Neural crest cell (in vitro differentiated cells): ENCODE results near the gene NPRL2. TPM values are rescaled to one million over a fixed set of nuclear protein-coding genes. Genes with fewer than 3 reads are reported as not detected.

Experiments
- DNase-seq: peaks from one replicate; pipeline ENCODE4 v3.0.0; 2021; ENCODE audit warnings: low read depth, mixed read lengths, low spot score
- H3K27ac Mint-ChIP-seq: one replicate; pipeline ENCODE4 v1.8.0; 2021; ENCODE audit warnings: mild to moderate bottlenecking, mixed read lengths; ENCODE audit not compliant: unreplicated experiment
- H3K27me3 Mint-ChIP-seq: 2 replicates; pipeline ENCODE4 v1.8.0; 2021; ENCODE audit warnings: low read depth, mild to moderate bottlenecking, mixed read lengths
- H3K36me3 Mint-ChIP-seq: 2 replicates; pipeline ENCODE4 v1.8.0; 2021; ENCODE audit warnings: low read depth, mild to moderate bottlenecking, mixed read lengths
- H3K4me1 Mint-ChIP-seq: 2 replicates; pipeline ENCODE4 v1.8.0; 2021; ENCODE audit warnings: mixed read lengths
- H3K4me3 Mint-ChIP-seq: one replicate; pipeline ENCODE4 v1.8.0; 2021; ENCODE audit warnings: mild to moderate bottlenecking, mixed read lengths
- H3K9me3 Mint-ChIP-seq: 2 replicates; pipeline ENCODE4 v1.8.0; 2021; ENCODE audit warnings: mixed read lengths
- CTCF ChIP-seq: fragments of 200-600 bp; sonication (generic); conservative IDR thresholded peaks from 2 replicates; pipeline ENCODE4 v1.5.0; 2021; ENCODE audit warnings: antibody characterized with exemption, mild to moderate bottlenecking
- total RNA-seq: library from RNA; stranded (reverse); gene quantifications from 2 replicates; pipeline ENCODE4 v1.2.1, GENCODE V29; 2021

The NPRL2 gene
- total RNA-seq, 1 donor from 2014 or later = 30.6 TPM

GRCh38 chr3:50356553-50356952 is 6.0 kb upstream of the NPRL2 start:
- Mint-ChIP-seq H3K9me3 (no peaks in the 10 kb centered on the region), H3K4me1 (peaks cover 41% of the 10 kb centered on the region), H3K27me3 (no peaks in the 10 kb centered on the region), H3K36me3 (no peaks in the 10 kb centered on the region), H3K4me3 (peak overlapping the region; percentile 93), H3K27ac (no peak overlapping the region)
- TF ChIP-seq CTCF = no peak
- DNase-seq = no peak

GRCh38 chr3:50355829-50356552 is 5.4 kb upstream of the NPRL2 start:
- Mint-ChIP-seq H3K4me1 (peaks cover 46% of the 10 kb centered on the region), H3K4me3 (peak overlapping the region; percentile 93), H3K36me3 (no peaks in the 10 kb centered on the region), H3K9me3 (no peaks in the 10 kb centered on the region), H3K27me3 (no peaks in the 10 kb centered on the region), H3K27ac (no peak overlapping the region)
- no peak for TF ChIP-seq CTCF
- no peak for DNase-seq

- H3K27ac Mint-ChIP-seq = no peak overlapping the region
- no peaks in the 10 kb centered on the region for H3K9me3 Mint-ChIP-seq
- TF ChIP-seq CTCF = no peak
- peak overlapping the region; percentile 93 for H3K4me3 Mint-ChIP-seq
- H3K36me3 Mint-ChIP-seq = no peaks in the 10 kb centered on the region
- H3K4me1 Mint-ChIP-seq = peaks cover 54% of the 10 kb centered on the region
- H3K27me3 Mint-ChIP-seq = peaks cover 3% of the 10 kb centered on the region
- no peak for DNase-seq
Observed at GRCh38 chr3:50354850-50355249, 4.3 kb upstream of the NPRL2 start.

GRCh38 chr3:50354186-50354764 is 3.7 kb upstream of the NPRL2 start:
- TF ChIP-seq CTCF = no peak
- peak overlapping the region; percentile 64 for H3K4me3 Mint-ChIP-seq
- no peak overlapping the region for H3K27ac Mint-ChIP-seq
- H3K4me1 Mint-ChIP-seq = peaks cover 49% of the 10 kb centered on the region
- no peaks in the 10 kb centered on the region for H3K9me3 Mint-ChIP-seq
- no peak for DNase-seq
- no peaks in the 10 kb centered on the region for H3K36me3 Mint-ChIP-seq
- peaks cover 3% of the 10 kb centered on the region for H3K27me3 Mint-ChIP-seq

GRCh38 chr3:50353245-50354004 is 2.9 kb upstream of the NPRL2 start:
- Mint-ChIP-seq H3K9me3 (no peaks in the 10 kb centered on the region), H3K27ac (no peak overlapping the region), H3K4me3 (peak overlapping the region; percentile 66), H3K4me1 (peaks cover 45% of the 10 kb centered on the region), H3K36me3 (no peaks in the 10 kb centered on the region), H3K27me3 (peaks cover 3% of the 10 kb centered on the region)
- no peak for TF ChIP-seq CTCF
- DNase-seq = no peak
